Naive thymus-derived CD8-positive, alpha-beta T cell (primary cell): ENCODE measurements around the gene TMPRSS9. TPM values are rescaled to one million over a fixed set of nuclear protein-coding genes. Genes with fewer than 3 reads are reported as not detected.
A peak's percentile ranks its signal among the peaks of the same experiment; 100 is the strongest.

ENCODE experiments used
- ATAC-seq, 2 donors: fragments of 150-1000 bp; cut with Tn5 transposase in 1 of 2; sonication (Bioruptor Pico), chemical (Tn5 transposase) in 1 of 2; 1 replicate in 1 of 2; 2 replicates in 1 of 2; pipeline ENCODE4 v1.10.0; 2021; ENCODE audit warnings: mild to moderate bottlenecking in 2 of 2, moderate library complexity in 2 of 2
- POLR2A ChIA-PET: fragments of 350-600 bp; sonication (Branson Sonifier 250); formaldehyde crosslinking; loops from one replicate; lab custom pipeline; 2021; ENCODE audit warnings: antibody characterized with exemption; lab: Charles Lee
- DNase-seq, 10 donors: peaks; one replicate each; pipeline versions ENCODE4 v3.0.0 to v3.0.0-alpha.2; 2020 to 2022
- H3K27ac Mint-ChIP-seq, 10 donors: one replicate each; pipeline ENCODE4 v1.8.0; 2020 to 2022; ENCODE audit warnings: mild to moderate bottlenecking in 10 of 10, mixed read lengths in 10 of 10, moderate library complexity in 4 of 10, inconsistent platforms in 1 of 10
- H3K27me3 Mint-ChIP-seq, 5 donors: one replicate each; pipeline ENCODE4 v1.8.0; 2021 to 2022; ENCODE audit warnings: mixed read lengths in 5 of 5
- H3K36me3 Mint-ChIP-seq, 3 donors: one replicate each; pipeline ENCODE4 v1.8.0; 2020 to 2022; ENCODE audit warnings: mixed read lengths in 3 of 3, mild to moderate bottlenecking in 2 of 3, inconsistent platforms in 1 of 3
- H3K4me1 Mint-ChIP-seq, 4 donors: one replicate each; pipeline ENCODE4 v1.8.0; 2021 to 2022; ENCODE audit warnings: mixed read lengths in 4 of 4
- H3K4me3 Mint-ChIP-seq, 10 donors: one replicate each; pipeline ENCODE4 v1.8.0; 2020 to 2022; ENCODE audit warnings: mild to moderate bottlenecking in 10 of 10, mixed read lengths in 10 of 10, moderate library complexity in 6 of 10, inconsistent platforms in 1 of 10
- H3K9me3 Mint-ChIP-seq, 9 donors: one replicate each; pipeline ENCODE4 v1.8.0; 2020 to 2022; ENCODE audit warnings: mixed read lengths in 9 of 9, mild to moderate bottlenecking in 3 of 9, inconsistent platforms in 1 of 9, moderate library complexity in 1 of 9
- polyA plus RNA-seq, 3 donors: library from polyadenylated mRNA; unstranded; fragments of 300-500 nt; fragmentation: Illumina TruSeq; gene quantifications; one replicate each; pipeline ENCODE4 v1.2.3, GENCODE V29; 2021
- total RNA-seq, 8 experiments: library from RNA in 2 of 8; stranded (reverse) in 2 of 8; gene quantifications; one replicate each; pipeline ENCODE4 v1.2.3 and lab custom pipeline; 2021 to 2026

The TMPRSS9 gene
- total and polyA plus RNA-seq, 5 experiments from 2014 or later, result not detected

DNA sequence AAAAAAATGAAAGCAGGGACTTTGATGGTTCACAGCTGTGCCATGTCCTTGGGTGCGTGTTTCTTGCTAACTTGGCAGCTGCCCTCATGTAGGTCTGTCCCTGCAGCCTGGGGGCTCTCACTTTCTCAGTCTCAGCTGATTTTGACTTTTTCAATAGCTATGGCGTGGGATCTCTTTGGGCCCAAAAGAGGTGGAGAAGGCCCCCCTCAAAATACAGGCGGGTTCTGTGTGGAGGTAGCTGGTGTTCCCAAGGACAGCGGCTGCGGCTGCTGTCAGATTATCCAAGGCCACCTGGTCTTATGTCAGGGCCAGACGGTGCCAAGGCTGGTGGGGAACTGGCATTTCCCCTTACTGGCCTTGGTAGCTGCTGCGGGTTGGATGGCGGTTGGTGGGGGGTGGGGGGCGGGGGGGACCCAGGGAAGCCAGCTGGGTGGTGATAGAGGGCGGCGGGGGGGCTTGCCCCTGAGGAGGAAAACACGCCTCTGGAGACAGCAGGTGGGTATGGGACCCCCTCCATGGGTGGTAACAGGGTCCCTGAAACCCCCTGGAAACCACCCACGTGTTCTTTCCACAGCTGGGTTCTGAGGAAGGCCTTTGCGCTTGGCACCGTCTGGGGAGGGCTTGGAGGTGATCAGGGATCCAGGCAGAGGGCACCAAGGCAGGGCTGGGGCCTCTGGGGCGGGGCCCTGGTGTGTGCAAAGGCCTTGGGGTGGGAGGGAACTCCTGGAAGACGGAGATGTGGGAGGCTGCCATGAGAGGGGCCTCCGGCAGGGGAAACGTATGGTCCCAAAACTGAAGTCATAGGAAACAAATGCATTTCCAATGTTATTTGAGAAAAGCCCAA lies 63.2 kb downstream of the TMPRSS9 start:
- Mint-ChIP-seq H3K4me3 (peak overlapping the region in 1 of 10 donors; percentile 62), H3K27me3 (no peaks in the 10 kb centered on the region), H3K4me1 (peaks cover 7 to 21% (median 14%) of the 10 kb centered on the region in 4 donors), H3K9me3 (no peaks in the 10 kb centered on the region), H3K27ac (peak overlapping the region in 2 of 10 donors; percentile 62 to 79), H3K36me3 (peaks cover 0 to 2% (median 0%) of the 10 kb centered on the region in 3 donors)
- DNase-seq (no peak), ATAC-seq (no peak)
- POLR2A ChIA-PET, result interaction anchor here (1.3 kb wide), 1 partner anchor 32 kb away, joined by 3 read pairs; no protein-coding TSS in a partner anchor

DNA sequence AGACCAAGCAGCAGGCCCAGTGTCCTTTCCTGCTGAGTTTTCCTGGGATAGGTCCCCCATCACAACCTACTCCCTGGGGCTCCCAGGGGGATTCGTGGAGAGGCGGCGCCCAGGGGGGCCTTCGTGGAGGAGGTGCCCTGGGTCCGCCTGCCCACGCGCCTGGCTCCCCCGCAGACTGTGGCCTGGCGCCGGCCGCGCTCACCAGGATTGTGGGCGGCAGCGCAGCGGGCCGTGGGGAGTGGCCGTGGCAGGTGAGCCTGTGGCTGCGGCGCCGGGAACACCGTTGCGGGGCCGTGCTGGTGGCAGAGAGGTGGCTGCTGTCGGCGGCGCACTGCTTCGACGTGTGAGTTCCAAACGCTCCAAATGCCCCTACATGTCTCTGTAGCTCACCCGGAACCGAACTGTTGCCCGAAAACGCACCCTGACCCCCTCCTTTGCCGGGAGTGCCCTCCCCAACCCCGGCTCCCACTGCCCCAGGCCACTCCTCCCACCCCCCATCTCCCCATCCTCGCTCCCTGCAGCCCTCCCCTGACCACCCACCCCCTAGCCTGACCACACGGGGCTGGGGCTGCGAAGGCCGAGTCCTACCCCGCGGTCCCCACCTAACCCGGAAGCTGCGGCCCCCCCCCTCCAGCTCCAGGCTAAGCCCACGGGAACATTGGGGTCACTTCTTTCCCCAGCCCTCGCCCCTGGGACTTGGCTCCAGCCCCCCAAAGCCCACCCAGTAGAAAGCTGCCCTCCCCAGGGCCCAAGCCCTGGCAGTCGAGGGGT lies 64.0 kb downstream of the TMPRSS9 start:
- Mint-ChIP-seq H3K4me3 (peak overlapping the region in 1 of 10 donors; percentile 62), H3K27me3 (no peaks in the 10 kb centered on the region), H3K4me1 (peaks cover 7 to 21% (median 14%) of the 10 kb centered on the region in 4 donors), H3K9me3 (no peaks in the 10 kb centered on the region), H3K27ac (peak overlapping the region in 1 of 10 donors; percentile 65), H3K36me3 (peaks cover 0 to 2% (median 0%) of the 10 kb centered on the region in 3 donors)
- ATAC-seq (no peak), DNase-seq (no peak)
- POLR2A ChIA-PET, result interaction anchor here (1.3 kb wide), 1 partner anchor 31 kb away, joined by 3 read pairs; no protein-coding TSS in a partner anchor

DNA sequence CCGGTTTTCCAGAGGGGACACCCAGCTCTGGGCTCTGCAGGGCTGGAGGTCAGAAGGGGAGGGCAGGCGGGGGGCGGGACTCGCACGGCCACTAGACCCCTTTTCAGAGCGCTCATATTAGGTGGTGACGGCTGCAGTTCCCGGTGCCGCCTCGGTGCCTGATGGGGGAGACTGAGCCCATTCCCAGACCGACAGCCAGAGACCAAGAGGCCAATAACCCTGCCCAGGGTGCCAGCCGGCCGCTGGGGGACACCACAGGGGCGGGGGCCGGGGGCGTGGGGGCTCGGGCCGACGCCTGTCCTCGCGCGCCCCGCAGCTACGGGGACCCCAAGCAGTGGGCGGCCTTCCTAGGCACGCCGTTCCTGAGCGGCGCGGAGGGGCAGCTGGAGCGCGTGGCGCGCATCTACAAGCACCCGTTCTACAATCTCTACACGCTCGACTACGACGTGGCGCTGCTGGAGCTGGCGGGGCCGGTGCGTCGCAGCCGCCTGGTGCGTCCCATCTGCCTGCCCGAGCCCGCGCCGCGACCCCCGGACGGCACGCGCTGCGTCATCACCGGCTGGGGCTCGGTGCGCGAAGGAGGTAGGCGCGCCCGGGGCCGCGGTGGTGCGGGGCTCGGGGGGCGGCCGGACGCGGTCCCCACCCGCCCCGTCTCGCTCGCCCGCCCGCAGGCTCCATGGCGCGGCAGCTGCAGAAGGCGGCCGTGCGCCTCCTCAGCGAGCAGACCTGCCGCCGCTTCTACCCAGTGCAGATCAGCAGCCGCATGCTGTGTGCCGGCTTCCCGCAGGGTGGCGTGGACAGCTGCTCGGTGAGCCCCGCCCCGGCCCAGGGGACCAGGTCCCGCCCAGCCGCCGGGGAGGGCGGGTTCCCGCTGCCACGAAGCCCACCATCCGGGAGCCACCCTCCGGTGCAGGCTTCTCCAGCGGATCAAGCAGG lies 64.9 kb downstream of the TMPRSS9 start:
- peak overlapping the region in 1 of 10 donors; percentile 40 for H3K4me3 Mint-ChIP-seq
- DNase-seq, result peak in 1 of 10 donors; percentile 60

DNA sequence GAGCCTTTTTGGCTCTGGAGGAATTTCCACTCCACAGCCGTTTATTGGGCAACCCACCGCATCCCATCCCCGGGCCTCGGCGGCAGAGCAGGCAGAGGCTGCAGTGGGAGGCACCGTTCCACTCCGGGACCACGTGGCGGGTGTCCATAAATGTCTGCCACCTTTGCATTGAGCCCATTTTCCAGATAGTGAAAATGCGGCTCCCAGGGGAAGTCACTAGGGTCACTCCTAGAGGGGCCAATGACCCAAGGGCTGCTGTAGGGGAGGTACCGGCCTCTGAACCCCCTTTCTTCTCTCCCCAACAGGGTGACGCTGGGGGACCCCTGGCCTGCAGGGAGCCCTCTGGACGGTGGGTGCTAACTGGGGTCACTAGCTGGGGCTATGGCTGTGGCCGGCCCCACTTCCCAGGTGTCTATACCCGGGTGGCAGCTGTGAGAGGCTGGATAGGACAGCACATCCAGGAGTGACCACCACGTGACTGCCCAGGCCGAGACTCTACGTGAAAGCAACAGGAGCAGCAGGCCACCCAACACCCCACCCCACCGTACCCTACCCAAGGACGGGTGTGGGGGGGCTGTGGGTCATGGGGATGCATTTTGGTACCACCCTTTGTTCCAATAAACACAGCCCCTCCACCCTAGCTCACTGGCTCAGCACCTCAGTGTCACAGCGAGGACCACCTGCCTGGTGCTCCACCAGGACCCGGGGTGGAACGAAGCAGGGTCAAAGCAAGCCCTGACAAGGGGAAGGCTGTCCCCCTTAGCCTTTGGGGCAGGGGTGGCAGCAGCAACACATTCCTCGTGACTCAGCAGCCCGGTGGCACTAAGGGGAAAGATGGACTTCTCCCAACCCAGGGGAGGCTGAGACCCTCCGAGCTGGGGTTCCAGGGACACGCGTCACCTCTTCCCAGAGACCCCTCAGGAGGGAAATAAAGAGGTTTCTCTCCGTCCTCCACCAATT lies 65.8 kb downstream of the TMPRSS9 start:
- POLR2A ChIA-PET, result interaction anchor here (0.7 to 3.1 kb wide), 5 partner anchors 9 to 196 kb away, joined by 3 to 19 read pairs (median 9); partner anchors contain the start of genes GADD45B and LMNB2
- Mint-ChIP-seq H3K27ac (peak overlapping the region in 8 of 10 donors; percentile 48 to 98 (median 86)), H3K4me3 (peak overlapping the region; percentile 92 to 98 (median 94)), H3K9me3 (no peaks in the 10 kb centered on the region), H3K27me3 (no peaks in the 10 kb centered on the region), H3K4me1 (peaks cover 7 to 21% (median 14%) of the 10 kb centered on the region in 4 donors), H3K36me3 (peaks cover 0 to 7% (median 0%) of the 10 kb centered on the region in 3 donors)
- ATAC-seq, result no peak
- peak in 1 of 10 donors; percentile 59 for DNase-seq

More for the DNA sequence above, 64.9 kb downstream of the TMPRSS9 start:
- Mint-ChIP-seq H3K4me1 (peaks cover 7 to 21% (median 14%) of the 10 kb centered on the region in 4 donors), H3K9me3 (no peaks in the 10 kb centered on the region), H3K27me3 (no peaks in the 10 kb centered on the region), H3K27ac (no peak overlapping the region), H3K36me3 (peaks cover 0 to 2% (median 0%) of the 10 kb centered on the region in 3 donors)
- POLR2A ChIA-PET, result interaction anchor here (0.6 to 1.3 kb wide), 2 partner anchors 30 to 474 kb away, joined by 3 read pairs; no protein-coding TSS in a partner anchor
- no peak for ATAC-seq

DNA sequence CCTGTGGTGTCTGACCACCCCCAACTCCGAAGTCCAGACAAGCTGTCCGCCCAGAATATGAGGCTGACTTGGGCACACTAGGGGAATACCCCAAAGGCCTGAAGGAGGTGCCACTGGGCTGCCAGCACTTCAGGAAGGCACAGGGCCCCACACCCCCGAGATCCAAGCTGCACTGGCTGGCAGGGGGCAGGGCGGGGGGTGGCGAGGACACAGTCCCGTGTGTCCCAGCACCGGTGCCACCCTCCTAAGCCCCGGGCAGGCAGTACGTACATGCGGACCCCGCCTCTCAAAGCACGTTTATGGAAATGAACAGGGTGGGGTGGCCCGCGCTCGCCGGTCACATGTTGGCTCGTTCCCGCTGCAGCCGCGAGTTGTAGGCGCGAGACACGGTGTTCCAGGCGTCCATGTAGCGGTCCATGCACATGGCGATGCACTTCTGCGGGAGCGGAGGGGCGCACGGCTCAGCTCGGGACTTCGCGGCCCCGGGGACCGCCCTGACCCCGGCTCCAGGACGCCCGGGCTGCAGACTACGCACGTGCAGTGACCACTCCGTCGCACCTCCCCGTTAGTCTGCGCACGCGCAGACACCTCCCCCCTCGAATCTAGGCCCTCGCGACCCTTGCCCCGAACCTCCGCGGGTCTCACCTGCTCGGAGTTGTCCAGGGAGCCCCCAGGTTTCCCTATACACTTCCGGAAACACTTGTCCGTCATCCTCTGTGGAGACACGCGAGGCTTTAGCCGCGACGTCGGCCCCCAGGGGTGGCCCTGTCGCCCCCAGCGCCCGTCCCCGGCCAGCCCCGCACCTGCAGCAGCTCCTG lies 66.8 kb downstream of the TMPRSS9 start:
- DNase-seq (peak in 4 of 10 donors; percentile 19 to 74 (median 42)), ATAC-seq (peak; percentile 2 to 18)
- peak overlapping the region; percentile 48 to 99 (median 97) for H3K27ac Mint-ChIP-seq
- peak overlapping the region; percentile 92 to 98 (median 94) for H3K4me3 Mint-ChIP-seq
- POLR2A ChIA-PET, result interaction anchor here (0.6 to 3.1 kb wide), 19 partner anchors 10 to 384 kb away, joined by 3 to 42 read pairs (median 5); partner anchors contain the start of genes GADD45B, LMNB2, LSM7 and PLEKHJ1
- no peaks in the 10 kb centered on the region for H3K27me3 Mint-ChIP-seq
- H3K9me3 Mint-ChIP-seq, result no peaks in the 10 kb centered on the region
- H3K36me3 Mint-ChIP-seq, result peaks cover 0 to 12% (median 0%) of the 10 kb centered on the region in 3 donors
- peaks cover 7 to 21% (median 14%) of the 10 kb centered on the region in 4 donors for H3K4me1 Mint-ChIP-seq

DNA sequence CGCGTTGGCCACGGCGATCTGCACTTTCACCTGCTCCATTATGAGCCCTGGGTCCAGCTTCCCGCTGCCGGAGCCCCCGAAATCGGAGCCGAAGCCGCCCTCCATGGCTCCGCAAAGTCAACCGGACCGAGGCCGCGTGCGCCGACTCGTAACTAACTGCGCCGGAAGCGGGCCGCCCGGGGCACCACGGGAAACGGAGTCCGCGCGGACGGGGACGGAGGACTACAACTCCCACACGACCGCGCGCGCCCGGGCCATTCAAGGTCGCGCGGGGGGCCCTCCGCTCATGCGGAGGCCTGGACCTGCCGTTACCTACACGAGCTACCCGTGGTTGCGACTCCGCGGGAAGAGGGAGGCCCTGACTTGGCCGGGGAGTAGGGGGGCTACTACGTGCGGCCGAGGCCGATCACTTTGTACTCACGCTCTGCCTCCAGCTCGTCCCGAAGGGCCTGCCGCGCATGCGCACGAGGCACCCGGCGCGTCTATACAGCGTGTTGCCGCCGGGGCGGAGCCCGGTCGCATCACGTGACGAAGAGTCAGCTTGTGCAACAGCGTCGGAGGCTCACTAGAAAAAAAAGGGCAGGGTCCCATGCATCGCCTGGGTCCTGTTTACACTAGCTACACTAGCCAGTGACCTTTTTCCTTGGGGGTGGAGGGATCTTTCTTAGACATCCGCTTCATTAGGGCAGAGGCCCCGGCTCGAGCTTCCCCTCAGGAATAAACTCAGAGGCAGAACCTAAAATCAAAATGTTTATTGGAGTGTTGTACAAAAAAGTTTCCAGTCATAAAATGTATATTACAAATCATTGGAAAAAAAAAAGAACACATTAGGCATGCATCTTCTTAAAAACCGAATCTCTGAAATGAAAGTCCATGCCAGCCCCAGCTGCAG lies 67.6 kb downstream of the TMPRSS9 start, which contains the start of gene TIMM13:
Gene TIMM13 (minus strand): TSS at position 158 of the 892 bp plus-strand sequence. CDS start 53 bp downstream, at position 105.
- Mint-ChIP-seq H3K4me3 (peak within 1 kb of the TSS; percentile 92 to 98 (median 94)), H3K4me1 (peaks cover 7 to 21% (median 14%) of the 10 kb centered on the region in 4 donors), H3K9me3 (no peaks in the 10 kb centered on the region), H3K36me3 (peaks cover 0 to 12% (median 0%) of the 10 kb centered on the region in 3 donors), H3K27me3 (no peaks in the 10 kb centered on the region), H3K27ac (peak within 1 kb of the TSS; percentile 95 to 99 (median 97))
- DNase-seq (peak; percentile 94 to 100 (median 96)), ATAC-seq (peak; percentile 92 to 95)
- POLR2A ChIA-PET, result interaction anchor here (0.6 to 3.1 kb wide), 22 partner anchors 11 to 385 kb away, joined by 3 to 42 read pairs (median 5); partner anchors contain the start of genes GADD45B, LMNB2, LSM7 and PLEKHJ1

DNA sequence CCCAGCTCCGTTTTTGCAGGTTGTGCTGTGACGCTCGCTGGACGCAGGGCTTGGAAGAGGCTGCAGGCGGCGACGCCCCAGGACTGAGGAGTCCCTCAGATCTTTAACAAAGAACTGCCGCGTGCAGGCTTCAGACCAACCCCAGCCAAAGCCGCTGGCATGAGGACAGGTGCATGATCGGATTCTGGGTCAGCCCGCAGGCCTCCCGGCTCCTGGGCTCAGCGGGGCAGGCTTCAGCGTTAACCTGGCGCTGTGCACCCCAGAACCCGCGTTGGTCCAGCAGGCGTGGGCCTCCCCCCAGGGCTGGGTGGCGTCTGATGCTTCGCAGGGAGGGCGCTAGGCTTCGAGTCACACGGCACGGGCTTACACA lies 68.2 kb downstream of the TMPRSS9 start:
- H3K27me3 Mint-ChIP-seq, result no peaks in the 10 kb centered on the region
- POLR2A ChIA-PET, result interaction anchor here (0.6 to 3.1 kb wide), 17 partner anchors 16 to 386 kb away, joined by 3 to 42 read pairs (median 5); partner anchors contain the start of genes GADD45B, LMNB2, LSM7 and PLEKHJ1
- ATAC-seq (no peak), DNase-seq (peak in 1 of 10 donors; percentile 62)
- peak overlapping the region in 7 of 10 donors; percentile 92 to 98 (median 95) for H3K4me3 Mint-ChIP-seq
- H3K36me3 Mint-ChIP-seq, result peaks cover 0 to 12% (median 0%) of the 10 kb centered on the region in 3 donors
- no peaks in the 10 kb centered on the region for H3K9me3 Mint-ChIP-seq
- H3K4me1 Mint-ChIP-seq, result peaks cover 7 to 21% (median 13%) of the 10 kb centered on the region in 4 donors
- peak overlapping the region in 7 of 10 donors; percentile 96 to 99 (median 98) for H3K27ac Mint-ChIP-seq

DNA sequence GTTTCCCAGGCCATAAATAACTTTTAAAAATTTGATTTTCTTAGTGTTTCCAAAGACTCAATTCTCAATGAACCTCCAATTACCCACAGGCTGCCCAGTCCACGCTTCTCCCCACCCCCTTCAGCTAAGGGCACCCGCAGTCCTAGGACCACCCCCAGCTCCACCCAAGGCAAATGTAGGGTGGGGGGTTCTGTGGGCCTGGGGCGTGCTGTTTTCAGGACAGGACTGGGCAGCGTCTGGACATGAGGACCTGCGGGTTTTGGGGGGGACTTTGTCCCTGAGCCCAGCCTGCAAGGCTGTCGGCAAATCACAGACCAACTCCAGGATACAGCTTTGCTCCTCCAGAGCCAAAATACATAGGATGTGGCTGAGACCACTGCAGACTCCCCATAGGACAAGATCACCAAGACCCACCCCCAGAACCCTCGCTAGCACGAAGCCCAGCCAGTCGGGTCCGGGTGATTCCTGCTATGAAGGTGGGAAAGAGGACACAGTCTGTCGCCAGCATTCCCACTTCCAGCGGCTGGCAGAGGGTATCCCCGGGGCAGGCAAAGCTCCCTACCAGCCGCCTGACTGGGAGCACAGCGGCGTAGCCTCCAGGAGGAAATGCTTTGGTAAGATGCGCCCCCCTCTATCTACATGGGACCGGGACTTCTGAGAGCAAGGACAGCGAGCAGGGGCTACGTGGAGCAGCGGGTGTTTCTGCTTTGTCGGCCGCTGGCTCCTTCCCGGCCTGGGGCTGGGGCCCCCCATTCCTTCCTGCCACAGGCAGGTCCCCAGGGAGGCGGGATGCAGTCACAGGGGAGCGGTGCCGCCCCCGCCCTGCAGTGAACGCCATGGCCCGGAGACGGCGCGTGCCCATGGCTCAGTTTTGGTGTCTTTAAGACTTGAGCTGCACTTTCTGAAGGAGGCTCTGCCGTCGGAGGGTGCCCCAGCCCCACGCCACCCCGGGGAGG lies 69.0 kb downstream of the TMPRSS9 start:
- Mint-ChIP-seq H3K4me1 (peaks cover 7 to 21% (median 13%) of the 10 kb centered on the region in 4 donors), H3K4me3 (no peak overlapping the region), H3K36me3 (peaks cover 0 to 12% (median 0%) of the 10 kb centered on the region in 3 donors), H3K27me3 (no peaks in the 10 kb centered on the region), H3K9me3 (no peaks in the 10 kb centered on the region), H3K27ac (peak overlapping the region in 5 of 10 donors; percentile 24 to 96 (median 53))
- POLR2A ChIA-PET, result interaction anchor here (0.5 to 3.1 kb wide), 7 partner anchors 27 to 193 kb away, joined by 3 to 42 read pairs (median 5); partner anchors contain the start of genes GADD45B, LMNB2 and PLEKHJ1
- DNase-seq (peak in 1 of 10 donors; percentile 59), ATAC-seq (no peak)
